NT2/D1 (cell line): Measurements from ENCODE around the gene CLASP2.

Experiments
- DNase-seq: peaks from one replicate; pipeline ENCODE4 v3.0.0-alpha.2; 2011; ENCODE audit warnings: low read depth, low spot score
- H3K27me3 ChIP-seq: 2 replicates; pipeline ENCODE4 v1.6.0; 2011; ENCODE audit warnings: mild to moderate bottlenecking; ENCODE audit not compliant: insufficient read length, insufficient read depth
- H3K36me3 ChIP-seq: 2 replicates; pipeline ENCODE4 v1.6.1; 2011; ENCODE audit warnings: mild to moderate bottlenecking, low read length, mixed read lengths; ENCODE audit not compliant: insufficient read depth, insufficient read length
- H3K4me1 ChIP-seq: 2 replicates; pipeline ENCODE4 v1.5.1; 2011; ENCODE audit not compliant: insufficient read depth, insufficient read length
- H3K4me3 ChIP-seq: 2 replicates; pipeline ENCODE4 v1.5.1; 2011; ENCODE audit warnings: low read depth; ENCODE audit not compliant: insufficient read length
- H3K9ac ChIP-seq: 2 replicates; pipeline ENCODE4 v1.6.0; 2011; ENCODE audit warnings: low read depth; ENCODE audit not compliant: insufficient read length
- H3K9me3 ChIP-seq: 2 replicates; pipeline ENCODE4 v1.5.1; 2011; ENCODE audit warnings: mild to moderate bottlenecking, low read length; ENCODE audit not compliant: insufficient read depth
- SUZ12 ChIP-seq: IDR thresholded peaks from 2 replicates; pipeline ENCODE4 v1.6.1; 2011; ENCODE audit not compliant: insufficient read length, insufficient read depth; ENCODE audit errors: extremely low read depth
- YY1 ChIP-seq: IDR thresholded peaks from 2 replicates; pipeline ENCODE4 v1.6.1; 2011; ENCODE audit not compliant: insufficient read length, insufficient read depth
- ZNF274 ChIP-seq: IDR thresholded peaks from 2 replicates; pipeline ENCODE4 v1.6.1; 2011; ENCODE audit warnings: mild to moderate bottlenecking, low read depth, low read length

The CLASP2 gene

DNA sequence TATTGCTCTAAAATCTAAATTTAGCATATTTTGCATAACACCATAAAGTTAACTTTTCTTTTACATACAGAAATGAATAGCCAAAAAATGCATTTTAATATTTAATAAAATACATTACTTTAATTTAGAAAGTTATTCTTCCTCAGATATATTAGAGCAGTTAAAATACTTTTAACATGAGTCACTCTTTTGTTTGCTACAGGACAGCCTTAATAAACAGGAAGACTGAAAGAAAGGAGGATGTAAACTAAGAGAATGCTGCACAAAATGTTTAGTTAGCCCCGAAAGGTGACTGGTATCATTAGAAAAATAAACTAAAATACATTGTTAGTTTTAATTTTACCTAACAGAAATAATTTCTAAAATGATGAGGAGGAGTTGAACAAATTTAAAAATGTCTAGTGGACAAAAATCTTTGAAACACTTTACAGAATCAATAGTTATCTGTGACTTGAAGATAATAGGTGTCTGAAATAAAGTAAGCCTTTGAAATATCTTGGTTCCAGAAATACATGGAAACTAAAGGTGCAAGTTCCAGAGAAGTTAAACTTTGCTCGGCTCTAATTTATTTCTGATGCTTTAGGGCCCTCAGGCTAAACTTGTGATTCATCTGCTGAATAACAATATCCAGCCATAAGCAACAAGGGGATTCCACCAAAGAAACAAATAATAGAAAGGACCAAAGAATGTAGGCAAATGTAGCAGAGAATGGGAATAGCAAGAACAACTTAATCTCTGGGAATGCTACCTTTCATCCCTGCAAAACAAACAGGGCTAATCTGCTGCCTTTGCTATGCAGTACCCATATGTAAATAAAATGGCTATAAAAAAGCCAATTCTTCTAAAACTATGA, 139.5 kb downstream of the CLASP2 start:
- no peaks in the 10 kb centered on the region for H3K27me3 ChIP-seq
- TF ChIP-seq SUZ12 = no peak
- no peak for TF ChIP-seq ZNF274
- no peak for TF ChIP-seq YY1
- H3K36me3 ChIP-seq = peaks cover 24% of the 10 kb centered on the region
- no peak overlapping the region for H3K4me3 ChIP-seq
- no peak overlapping the region for H3K9ac ChIP-seq
- H3K9me3 ChIP-seq = no peaks in the 10 kb centered on the region
- peaks cover 5% of the 10 kb centered on the region for H3K4me1 ChIP-seq
- DNase-seq = peak; percentile 61

DNA sequence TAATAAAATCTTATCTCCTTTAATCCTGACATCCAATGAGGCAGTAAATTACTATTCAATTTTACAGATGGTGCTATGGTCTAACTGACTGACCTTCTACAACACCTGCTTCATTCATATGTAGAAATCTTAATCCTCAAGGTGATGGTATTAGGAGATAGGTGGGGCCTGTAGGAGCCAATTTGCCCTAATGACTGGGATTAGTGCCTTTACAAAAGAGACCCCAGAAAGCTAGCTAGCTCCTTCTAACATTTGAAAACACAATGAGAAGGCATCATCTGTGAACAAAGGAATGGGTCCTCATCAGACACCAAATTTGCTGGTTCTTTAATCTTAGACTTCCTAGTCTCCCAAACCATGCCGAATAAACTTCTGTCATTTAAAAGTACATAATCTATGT, 140.5 kb downstream of the CLASP2 start:
- H3K36me3 ChIP-seq = peaks cover 30% of the 10 kb centered on the region
- no peaks in the 10 kb centered on the region for H3K27me3 ChIP-seq
- peak; percentile 84 for DNase-seq
- TF ChIP-seq SUZ12 = no peak
- TF ChIP-seq ZNF274 = no peak
- TF ChIP-seq YY1 = no peak
- no peak overlapping the region for H3K4me3 ChIP-seq
- peaks cover 5% of the 10 kb centered on the region for H3K4me1 ChIP-seq
- no peak overlapping the region for H3K9ac ChIP-seq
- H3K9me3 ChIP-seq = no peaks in the 10 kb centered on the region

DNA sequence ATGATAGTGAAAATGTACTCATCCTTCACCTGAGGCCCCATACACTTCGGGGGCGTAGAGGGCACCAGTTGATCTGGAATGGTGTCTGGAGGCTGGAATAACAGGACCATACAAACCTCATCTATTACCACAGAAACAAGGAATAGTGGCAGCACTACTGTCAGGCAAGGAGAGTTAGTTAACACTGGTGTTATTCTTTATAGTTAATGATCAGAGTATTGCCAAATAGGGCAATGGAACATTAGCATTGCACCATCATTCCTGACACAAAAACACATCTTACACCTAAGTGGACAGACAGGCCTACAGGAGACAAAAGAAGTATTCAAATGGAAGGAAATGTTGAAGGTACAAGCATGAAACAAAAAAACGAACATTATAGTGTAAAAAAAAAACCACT, 140.9 kb downstream of the CLASP2 start:
- no peak overlapping the region for H3K4me3 ChIP-seq
- no peak overlapping the region for H3K9ac ChIP-seq
- H3K4me1 ChIP-seq = peaks cover 5% of the 10 kb centered on the region
- H3K27me3 ChIP-seq = no peaks in the 10 kb centered on the region
- TF ChIP-seq ZNF274 (no peak), SUZ12 (no peak), YY1 (no peak)
- H3K9me3 ChIP-seq = no peaks in the 10 kb centered on the region
- peaks cover 30% of the 10 kb centered on the region for H3K36me3 ChIP-seq
- no peak for DNase-seq

DNA sequence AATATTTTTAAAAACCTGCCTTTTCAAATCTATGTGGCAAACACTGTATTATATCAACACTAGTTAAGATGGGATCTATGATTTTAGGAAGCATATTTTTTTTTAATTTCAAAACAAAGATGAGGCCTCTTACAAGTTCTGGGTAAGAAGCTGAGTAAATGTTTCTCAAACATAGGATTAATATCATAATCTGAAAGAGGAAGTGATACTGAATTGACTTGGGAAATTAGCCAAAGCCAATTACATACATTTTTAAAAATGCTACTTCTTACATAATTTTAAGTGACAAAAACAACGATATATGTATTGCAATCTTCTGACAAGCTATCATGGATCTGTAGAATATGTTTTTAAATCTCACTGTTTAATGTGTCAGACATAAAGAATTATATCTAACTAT, 142.7 kb downstream of the CLASP2 start:
- DNase-seq = no peak
- H3K4me3 ChIP-seq = no peak overlapping the region
- no peak overlapping the region for H3K9ac ChIP-seq
- H3K4me1 ChIP-seq = peaks cover 2% of the 10 kb centered on the region
- no peaks in the 10 kb centered on the region for H3K9me3 ChIP-seq
- H3K27me3 ChIP-seq = no peaks in the 10 kb centered on the region
- peaks cover 26% of the 10 kb centered on the region for H3K36me3 ChIP-seq
- no peak for TF ChIP-seq ZNF274
- TF ChIP-seq SUZ12 = no peak
- no peak for TF ChIP-seq YY1

DNA sequence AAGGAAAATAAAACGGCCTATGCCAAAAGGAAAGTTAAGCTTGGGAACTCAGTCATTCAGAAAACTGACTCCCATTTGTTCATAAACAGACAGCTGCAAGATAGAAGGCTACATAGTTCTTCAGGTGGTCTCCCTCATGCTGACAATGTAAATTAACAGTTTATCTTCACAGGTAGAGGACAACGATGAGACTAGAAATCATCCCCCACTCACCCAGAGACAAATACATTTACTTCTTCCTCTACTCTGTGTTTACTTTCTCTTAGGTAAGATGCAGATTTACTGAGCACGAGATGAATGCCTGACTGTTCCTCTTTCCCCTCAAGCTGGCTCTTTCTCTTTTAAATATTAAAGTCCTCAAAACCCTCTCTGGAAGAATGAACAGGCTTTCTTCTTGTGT, 160.2 kb downstream of the CLASP2 start:
- no peaks in the 10 kb centered on the region for H3K4me1 ChIP-seq
- no peaks in the 10 kb centered on the region for H3K27me3 ChIP-seq
- H3K4me3 ChIP-seq = no peak overlapping the region
- no peak overlapping the region for H3K9ac ChIP-seq
- peaks cover 5% of the 10 kb centered on the region for H3K36me3 ChIP-seq
- no peaks in the 10 kb centered on the region for H3K9me3 ChIP-seq
- no peak for TF ChIP-seq YY1
- TF ChIP-seq SUZ12 = no peak
- TF ChIP-seq ZNF274 = no peak
- no peak for DNase-seq

DNA sequence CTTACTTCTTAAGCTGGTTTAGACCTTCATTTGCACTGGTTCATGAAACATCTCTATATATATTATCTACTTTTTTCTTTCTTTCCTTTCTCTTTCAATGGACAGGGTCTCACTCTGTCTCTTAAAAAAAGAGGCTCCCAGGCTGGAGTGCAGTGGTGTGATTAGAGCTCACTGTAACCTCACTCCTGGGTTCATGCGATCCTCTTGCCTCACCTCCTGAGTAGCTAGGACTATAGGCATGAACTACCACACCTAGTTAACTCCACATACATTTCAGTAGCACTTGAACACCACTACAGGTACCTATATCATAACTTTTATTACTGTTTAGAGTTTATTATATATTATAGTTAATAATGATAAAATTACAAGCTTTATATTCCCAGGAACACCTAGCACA, 160.8 kb downstream of the CLASP2 start:
- Histone ChIP-seq H3K9me3 (no peaks in the 10 kb centered on the region), H3K4me1 (no peaks in the 10 kb centered on the region), H3K9ac (no peak overlapping the region), H3K27me3 (no peaks in the 10 kb centered on the region), H3K36me3 (peaks cover 5% of the 10 kb centered on the region), H3K4me3 (no peak overlapping the region)
- DNase-seq = no peak
- TF ChIP-seq ZNF274 (no peak), YY1 (no peak), SUZ12 (no peak)

DNA sequence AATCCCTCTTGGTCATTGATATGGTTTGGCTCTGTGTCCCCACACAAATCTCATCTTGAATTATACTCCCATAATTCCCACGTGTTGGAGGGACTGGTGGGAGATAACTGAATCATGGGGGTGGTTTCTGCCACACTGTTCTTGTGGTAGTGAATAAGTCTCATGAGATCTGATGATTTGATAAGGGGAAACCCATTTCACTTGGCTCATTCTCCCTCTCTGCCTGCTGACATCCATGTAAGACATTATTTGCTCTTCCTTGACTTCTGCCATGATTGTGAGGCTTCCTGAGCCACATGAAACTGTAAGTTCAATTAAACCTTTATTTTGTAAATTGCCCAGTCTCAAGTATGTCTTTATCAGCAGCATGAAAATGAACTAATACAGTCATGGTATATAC, 171.0 kb downstream of the CLASP2 start:
- DNase-seq = no peak
- H3K4me1 ChIP-seq = no peaks in the 10 kb centered on the region

More for the DNA sequence above, 171.0 kb downstream of the CLASP2 start:
- 0 out of 2 replicates have a peak, but pooled peaks cover 8% of the 10 kb centered on the region for H3K9me3 ChIP-seq
- peaks cover 50% of the 10 kb centered on the region for H3K36me3 ChIP-seq
- H3K27me3 ChIP-seq = no peaks in the 10 kb centered on the region
- no peak overlapping the region for H3K9ac ChIP-seq
- no peak overlapping the region for H3K4me3 ChIP-seq
- no peak for TF ChIP-seq ZNF274
- no peak for TF ChIP-seq SUZ12
- TF ChIP-seq YY1 = no peak
